Measurements from ENCODE around the gene KCNQ5.
"Not testable (repeated sequence)": the region's sequence is repeated elsewhere in the genome, so short reads cannot be mapped to it uniquely, and the experiment has no call there.

The KCNQ5 gene

DNA sequence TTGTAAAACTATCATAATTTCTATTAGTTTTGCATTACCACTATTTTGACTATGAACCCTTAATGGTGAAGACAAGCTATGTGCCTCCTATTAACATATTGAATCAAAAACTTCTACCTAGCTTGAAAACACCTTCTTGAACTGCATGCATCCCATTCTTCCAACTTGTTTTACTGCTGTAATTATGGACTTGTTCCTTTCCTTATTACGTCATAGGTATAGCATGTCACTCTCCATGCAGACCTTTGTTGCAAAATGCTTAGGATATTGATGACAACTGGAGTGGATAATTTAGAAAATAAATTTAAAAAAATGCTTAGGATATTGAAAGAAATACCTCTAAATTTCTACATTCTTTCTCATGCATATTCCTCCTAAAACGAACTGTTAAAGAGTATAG is 219.3 kb downstream of the KCNQ5 start:
- no peak for DNase-seq (ENCODE audit: low read depth, low spot score)

DNA sequence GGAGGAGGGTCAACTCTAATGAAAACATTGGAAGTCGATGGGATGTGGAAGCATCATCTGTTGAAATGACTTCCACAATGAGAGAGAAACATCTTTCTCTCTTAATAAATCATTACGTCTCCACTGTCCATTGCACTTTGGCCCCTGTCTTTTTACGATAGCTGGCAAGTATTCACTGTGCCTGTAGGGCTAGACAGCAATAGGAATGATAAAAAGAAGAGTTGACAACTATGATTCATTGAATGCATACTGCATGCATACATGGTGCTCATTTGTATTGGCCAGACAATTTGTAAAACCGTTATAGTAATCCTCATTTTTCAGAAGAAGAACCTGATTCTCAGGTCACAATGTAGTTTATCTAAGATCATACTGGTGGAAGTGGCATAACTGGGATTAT is 220.3 kb downstream of the KCNQ5 start:
- no peak for DNase-seq (ENCODE audit: low read depth, low spot score)

DNA sequence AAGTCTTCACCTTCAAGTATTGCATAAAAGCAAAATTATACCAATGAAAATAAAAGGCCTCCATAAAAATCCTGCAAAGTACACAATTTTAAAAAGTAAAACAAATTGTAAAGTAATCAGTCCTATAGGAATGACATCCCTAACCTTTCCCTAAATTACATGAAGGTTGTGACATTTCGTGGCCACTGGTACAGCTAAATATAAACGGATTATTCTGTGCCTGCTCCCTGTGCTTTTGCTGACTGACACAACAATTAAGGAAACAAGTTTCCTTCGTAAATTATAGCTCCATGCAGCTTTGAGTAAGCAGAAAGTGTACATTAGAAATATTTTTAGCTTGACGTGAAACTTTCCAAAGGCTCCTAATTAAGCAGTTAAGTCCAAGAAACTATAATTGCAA is 222.8 kb downstream of the KCNQ5 start:
- no peak for DNase-seq (ENCODE audit: low read depth, low spot score)

DNA sequence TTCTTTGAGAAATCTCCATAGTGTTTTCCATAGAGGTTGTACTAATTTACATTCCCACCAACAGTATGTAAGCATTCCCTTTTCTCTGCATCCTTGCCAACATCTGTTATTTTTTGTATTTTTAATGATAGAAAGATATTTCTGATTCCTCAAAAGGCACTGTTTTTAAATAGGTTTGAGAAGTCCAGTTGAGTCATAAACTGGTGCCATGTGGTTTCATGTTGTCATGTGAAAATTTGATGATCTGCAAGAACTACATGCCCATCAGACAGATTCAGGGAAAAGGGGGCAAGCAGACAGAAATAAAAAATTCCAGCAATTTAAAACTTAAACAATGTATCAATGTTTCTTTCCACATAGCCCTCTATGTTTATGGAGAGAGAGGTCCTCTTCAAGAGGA is 227.5 kb downstream of the KCNQ5 start:
- no peak for DNase-seq (ENCODE audit: low read depth, low spot score)

DNA sequence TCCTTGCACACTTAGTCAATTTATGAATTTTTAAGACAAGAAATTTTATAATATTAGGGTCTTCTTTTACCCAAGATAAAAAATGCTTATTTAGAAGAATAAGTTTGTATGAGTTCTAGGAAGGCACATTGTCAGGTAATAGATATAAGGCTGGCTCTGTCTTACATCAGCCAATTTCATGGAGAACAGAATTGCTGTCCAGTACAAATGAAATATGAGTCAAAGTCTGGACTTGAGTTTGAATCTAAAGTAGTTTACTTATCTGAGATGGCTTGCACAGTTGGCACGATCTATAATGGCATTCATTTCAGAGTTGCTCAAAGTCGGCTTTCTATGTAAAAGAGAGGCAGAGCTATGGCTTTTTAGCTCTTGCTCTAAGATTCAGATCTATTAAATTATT is 228.2 kb downstream of the KCNQ5 start:
- no peak for DNase-seq (ENCODE audit: low read depth, low spot score)

DNA sequence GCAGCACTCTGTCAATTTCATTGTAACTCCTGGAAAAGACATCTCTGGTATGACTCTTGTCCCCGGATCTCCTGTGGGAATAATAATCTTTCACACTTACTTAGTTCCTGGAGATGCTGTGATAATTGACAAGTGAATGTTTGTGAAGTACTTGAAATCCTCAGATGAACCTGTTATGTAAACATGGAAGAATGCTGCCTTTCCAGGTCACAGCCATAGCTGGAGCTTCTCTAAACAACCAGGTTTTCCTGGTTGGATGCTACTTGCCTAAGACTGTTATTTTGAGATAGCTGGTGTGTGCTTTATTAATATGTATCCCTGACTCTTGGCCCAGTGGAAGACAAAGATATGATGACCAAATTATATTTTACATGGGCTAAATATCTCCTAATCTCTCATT is 228.6 kb downstream of the KCNQ5 start:
- no peak for DNase-seq (ENCODE audit: low read depth, low spot score)

DNA sequence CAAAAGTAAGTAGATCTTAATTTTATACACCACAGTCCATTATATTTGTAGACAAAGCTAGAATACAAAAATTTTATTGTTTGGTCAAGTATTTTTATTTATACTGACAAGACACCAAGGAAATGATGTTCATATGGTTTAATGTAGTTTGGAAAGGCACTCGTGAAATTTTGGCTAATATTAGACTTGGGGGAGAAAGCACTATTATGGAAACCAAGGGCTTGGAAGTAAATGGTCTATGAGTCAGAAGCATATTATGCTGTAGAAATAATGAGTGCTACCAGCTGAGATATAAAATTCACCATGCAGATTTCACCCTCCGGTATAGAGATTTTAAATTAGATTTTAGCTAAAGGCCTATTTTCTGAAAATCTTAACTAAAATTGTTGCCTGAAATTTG is 233.6 kb downstream of the KCNQ5 start:
- no peak for DNase-seq (ENCODE audit: low read depth, low spot score)

DNA sequence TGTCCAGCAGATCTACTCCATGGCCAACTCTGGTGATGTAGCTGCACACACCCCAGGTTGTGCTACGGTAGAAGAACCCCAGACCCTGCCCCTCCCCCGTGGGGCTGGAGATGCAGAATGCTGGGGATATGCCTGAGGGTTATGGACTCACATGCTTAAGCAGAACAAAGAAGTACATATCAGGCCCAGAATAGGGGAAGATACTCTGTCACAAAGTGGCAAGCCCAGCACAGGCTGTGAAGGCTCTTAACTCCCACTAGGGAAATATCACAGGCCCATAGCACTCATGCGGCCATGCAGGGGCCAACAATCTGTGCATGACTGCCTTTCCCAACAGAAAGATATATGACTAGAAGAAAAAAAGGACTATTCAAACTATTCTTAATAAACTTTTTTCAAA is 234.9 kb downstream of the KCNQ5 start:
- DNase-seq (ENCODE audit: low read depth, low spot score) = no peak

DNA sequence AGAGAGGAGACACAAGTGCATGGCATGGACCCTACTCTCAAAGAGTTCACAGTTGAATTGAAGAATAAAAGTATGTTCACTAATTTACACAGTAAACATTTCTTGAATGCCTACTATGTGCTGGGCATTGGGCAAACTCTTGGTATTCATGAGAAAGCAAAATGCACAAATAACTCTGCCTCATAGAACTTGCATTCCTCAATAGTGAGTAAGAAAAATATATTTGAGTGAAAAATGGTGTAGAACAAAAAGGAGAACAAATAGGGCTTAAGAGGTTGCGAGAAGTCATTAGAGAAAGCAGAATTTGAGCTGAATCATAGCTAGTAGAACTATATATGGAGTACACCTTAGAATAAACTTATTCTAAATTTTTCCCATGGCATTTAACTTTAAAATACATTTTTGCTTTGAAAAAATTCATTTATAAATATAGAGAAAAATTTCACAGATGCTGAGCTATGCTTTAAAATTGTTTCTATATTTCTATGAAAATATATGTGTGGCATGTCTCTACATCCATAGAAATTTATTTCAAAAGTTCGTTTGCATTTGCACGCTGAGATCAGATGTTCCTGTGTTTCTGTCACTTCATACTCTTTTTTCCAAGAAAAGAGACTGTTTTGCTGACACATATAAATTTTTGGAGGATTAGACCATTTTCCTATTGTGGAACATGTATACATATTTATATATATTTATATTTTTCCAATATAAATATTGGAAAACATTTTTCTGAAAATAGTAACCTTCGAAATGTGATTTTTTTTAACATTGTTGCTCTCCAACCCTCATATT is 236.1 kb downstream of the KCNQ5 start:
- no peak for DNase-seq (ENCODE audit: low read depth, low spot score)

DNA sequence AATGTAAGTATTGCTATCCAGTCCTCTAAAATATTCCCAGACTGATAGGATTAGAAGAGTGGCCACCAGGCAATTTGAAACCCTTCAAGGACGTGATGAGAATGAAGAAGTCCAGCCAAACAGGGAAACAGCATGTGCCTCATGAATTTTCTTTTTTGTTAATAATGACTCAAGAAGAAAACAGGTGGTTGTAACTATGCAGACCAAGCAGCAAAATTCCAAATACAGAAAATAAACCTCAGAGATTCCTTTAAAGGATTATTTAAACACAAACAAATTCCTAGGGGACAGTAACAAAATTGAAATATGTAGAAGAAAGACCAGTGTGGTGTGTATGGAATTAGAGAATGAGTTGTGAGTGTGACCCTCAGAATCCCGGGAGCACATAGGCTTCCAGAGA is 239.2 kb downstream of the KCNQ5 start:
- no peak for DNase-seq (ENCODE audit: low read depth, low spot score)

DNA sequence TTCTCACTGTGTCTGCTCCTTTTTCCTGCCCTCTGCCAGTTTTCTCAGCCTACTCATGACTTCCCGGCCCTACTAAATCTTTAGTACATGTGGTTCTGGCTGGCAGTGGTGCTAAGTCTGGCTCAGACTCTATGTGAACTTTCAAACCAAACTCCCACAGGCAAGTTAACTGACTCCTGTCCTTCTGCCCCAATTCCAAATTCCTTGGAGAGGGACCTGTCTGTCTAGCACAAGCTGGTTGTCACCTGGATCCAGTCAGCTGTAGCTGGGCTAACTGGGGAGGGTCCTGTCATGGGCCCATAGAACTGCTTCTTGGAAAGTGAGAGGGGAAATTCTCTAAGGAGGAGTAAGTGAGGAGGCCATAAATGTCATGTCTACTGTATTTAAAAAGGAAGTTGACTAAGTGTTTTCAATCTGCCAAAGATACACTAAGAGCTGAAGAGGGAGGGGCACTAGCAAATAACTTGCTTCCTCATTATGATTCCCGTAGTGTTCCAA is 240.1 kb downstream of the KCNQ5 start:
- no peak for DNase-seq (ENCODE audit: low read depth, low spot score)

DNA sequence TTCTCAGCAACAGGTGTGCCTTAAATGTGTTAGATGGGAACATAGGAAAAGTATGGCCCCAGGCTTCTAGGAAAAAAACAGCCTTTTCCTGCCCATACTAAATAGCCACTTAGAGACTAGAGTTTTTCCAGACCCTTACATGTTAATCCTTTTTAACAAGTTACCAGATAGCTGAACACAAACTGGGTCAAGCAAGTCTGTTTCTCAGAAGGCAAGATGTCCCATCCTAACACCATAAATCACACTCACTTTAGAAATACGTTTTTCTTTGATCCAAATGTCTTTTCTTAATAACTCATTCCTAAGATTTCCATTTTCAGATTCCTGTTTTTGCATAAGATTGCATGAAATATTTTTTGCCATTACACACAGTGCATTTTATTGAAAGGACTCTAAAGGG is 241.3 kb downstream of the KCNQ5 start:
- DNase-seq (ENCODE audit: low read depth, low spot score) = peak; percentile 3

DNA sequence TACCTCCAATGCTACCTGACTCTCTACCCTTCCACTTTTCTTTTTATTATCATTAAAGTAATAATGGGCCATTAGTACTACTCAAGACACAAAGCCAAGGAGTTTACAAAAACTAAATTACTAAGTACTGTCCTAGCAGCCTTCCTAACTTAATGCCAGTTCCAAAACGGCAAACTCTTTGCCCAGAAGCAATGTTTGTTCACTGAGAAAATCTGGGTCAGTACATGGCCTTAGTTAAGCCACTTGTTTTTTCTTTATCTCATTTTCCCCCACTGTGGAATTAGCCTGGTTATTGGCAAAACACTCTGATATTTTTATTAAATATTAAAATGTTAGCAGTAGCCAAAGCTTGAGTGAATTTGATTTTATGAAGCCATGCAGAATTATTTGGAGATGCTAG is 242.4 kb downstream of the KCNQ5 start:
- no peak for DNase-seq (ENCODE audit: low read depth, low spot score)

DNA sequence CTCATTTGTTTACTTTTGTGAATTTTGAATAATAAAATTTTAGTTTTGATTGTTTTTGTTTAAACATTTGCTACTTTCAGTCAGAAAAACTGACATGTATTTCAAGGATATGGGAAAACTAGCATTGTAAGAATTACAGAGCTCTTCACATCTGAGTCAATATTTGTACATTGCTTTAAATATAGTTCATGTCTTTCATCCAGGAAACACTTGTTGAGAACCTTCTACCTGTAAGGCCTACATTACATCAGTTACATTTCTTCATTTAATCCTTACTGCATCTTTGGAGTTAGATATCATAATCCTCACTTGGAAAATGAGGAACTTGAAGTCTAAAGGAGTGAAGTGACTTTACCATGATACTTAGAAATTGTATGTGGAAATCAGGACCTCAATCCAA is 242.9 kb downstream of the KCNQ5 start:
- no peak for DNase-seq (ENCODE audit: low read depth, low spot score)

DNA sequence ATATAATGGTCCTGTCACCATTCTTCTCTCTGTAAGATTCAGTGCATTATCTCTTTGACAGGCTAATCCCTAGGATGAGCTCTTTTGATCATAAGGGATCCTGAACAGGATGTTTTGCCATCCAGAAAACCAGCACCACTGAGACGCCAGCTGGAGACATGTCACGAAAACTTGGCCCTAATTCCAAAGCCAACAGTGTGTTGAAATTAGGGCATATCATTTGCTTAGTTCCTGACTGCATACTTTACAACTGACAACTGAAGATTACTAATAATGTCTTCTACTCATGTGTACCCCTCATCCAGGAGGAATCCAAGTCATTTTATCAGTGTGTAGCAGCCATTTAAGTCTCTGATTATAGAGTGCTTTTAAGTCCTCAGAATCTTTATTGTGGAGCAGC is 243.6 kb downstream of the KCNQ5 start:
- peak; percentile 17 for DNase-seq (ENCODE audit: low read depth, low spot score)

DNA sequence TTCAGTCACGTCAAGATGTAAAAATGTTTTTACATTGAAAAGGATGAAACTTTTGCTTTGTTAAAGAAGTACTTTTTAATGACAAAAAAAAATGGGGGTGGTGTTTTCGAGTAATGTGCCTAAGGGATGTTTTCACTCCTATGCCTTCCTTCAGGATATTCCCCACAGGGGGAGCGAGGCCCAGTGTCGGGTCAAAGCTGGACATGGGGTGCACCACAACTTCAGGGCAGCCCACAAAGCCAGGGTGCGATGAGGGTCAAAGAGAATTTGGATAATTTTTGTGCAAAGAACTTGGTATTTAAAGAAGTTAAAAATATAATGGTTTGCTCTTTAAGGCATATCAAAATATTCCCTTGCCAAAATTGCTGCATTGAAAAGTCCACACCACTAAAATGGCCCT is 247.8 kb downstream of the KCNQ5 start:
- DNase-seq (ENCODE audit: low read depth, low spot score) = no peak

DNA sequence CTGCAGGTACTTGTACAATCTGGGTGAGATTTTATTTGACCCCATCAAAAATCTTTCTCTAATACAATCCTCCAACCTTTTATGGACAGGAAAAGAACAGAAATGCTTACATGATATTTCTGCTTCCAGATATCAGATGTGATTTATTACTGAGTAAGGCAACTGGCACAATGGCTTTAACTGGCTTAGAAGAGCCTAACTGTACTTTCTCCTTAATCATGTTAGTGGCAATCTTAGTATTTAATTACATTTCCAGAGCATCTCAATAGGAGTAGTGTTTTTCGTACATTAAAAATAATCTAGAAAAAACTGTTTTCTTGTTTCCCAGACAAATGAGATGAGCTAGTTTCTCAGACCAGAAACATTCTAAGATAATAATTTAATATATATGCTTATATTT is 251.6 kb downstream of the KCNQ5 start:
- DNase-seq (ENCODE audit: low read depth, low spot score) = no peak

DNA sequence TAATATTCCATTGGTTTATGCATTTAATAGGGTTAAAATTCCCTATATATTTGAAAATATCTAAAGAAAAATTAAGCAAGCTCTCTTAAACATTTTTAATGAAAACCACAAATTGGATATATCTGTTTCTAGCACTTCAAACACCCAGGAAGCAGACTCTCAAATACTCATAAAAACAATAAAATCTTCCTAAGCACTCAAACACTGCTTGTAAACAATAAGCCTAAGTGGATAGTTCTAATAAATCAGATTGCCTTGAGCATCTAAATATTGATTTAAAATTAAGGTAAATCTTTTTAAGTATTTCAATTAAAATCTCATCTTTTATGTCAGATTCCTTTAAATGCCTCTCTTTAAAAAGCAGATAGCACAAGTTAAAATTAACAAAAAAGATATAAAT is 254.4 kb downstream of the KCNQ5 start:
- no peak for DNase-seq (ENCODE audit: low read depth, low spot score)

DNA sequence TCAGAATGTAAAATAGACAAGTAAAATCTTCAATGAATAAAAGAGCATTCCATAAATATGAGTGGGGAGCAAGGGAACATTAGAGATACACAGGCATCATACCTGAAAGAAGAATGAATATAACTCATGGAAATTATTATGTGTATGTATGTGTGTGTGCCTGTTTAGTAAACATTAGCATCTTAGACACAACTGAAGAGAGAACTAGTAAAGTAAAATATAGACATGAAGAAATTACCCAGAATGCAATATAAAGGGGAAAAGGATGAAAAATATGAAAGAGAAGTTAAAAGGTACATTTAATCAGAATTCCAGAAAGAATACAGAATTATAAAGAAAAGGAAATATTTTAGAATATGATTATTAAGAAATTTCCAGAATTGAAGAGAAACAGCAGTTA is 264.3 kb downstream of the KCNQ5 start:
- DNase-seq (ENCODE audit: low read depth, low spot score) = no peak

DNA sequence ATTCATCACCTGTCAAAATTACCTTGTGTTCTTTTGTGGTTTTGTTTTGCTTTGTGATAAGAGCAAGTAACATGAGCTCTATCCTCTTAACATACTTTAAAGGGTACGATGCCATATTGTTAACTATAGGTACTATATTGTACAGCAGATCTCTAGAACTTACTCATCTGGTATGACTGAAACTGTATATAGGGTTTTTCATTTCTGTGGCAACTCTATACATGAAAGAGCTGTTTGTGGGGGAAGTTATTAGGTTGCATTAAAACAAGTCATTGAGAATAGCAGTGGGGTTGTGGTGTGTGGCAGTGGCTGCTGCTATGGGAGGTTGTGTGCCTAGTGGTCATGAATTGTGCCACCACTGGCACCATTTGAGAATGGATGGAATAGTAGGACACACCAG is 268.4 kb downstream of the KCNQ5 start:
- no peak for DNase-seq (ENCODE audit: low read depth, low spot score)

DNA sequence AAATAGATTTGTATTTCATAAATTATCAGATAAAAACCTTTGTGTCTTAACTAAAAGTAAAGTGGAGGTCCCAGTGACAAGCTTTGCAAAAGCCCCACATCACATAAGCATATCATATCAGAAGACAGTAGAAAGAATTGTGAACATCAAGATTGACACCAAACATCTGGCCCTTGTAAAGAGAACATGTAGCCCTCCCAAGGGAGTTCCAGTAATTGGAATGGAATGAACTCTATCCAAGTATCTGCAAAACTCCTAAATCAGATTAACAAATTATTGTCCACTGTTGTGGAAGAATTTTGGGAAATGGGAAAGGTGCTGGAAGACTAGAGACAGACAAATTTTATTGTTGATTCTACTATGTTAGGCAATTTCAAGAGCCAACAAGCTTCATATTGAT is 268.8 kb downstream of the KCNQ5 start:
- DNase-seq (ENCODE audit: low read depth, low spot score) = no peak

DNA sequence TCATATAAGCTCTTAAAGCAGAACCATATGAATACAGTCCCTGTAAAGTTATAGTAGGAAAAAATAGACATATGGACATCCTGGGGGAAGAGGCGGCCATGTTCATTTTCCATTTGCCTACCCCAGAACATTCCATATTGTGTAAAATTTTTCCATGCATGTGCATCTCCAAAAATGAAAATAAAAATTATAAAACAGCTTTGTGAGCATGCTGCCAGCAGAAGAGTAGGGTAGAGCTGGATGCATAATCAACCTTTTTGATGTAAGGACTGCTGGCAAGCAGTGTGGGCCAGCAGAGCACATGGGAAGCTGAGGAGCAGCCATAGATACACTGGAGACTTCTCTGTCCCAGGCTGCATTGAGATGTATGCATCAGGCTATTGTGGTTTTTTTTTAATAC is 271.0 kb downstream of the KCNQ5 start:
- no peak for DNase-seq (ENCODE audit: low read depth, low spot score)

DNA sequence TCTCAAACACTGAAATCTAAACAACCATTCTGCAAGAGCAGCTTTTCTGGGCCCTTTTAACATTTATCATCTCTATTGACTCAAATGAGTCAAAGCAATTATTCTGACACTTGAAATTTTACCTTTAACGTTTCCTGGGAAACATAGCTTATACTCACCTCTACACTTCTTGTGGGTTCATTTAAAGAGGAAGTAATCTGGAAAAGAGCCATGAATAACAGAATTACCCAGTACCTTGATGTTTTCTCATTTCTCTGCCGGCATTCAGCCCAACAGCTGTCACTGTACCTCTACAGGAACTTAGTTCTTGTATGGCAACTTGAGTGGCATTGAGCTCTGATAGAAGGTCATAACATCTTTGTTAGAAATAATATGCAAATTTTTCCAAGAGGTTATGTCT is 272.2 kb downstream of the KCNQ5 start:
- DNase-seq (ENCODE audit: low read depth, low spot score) = no peak

DNA sequence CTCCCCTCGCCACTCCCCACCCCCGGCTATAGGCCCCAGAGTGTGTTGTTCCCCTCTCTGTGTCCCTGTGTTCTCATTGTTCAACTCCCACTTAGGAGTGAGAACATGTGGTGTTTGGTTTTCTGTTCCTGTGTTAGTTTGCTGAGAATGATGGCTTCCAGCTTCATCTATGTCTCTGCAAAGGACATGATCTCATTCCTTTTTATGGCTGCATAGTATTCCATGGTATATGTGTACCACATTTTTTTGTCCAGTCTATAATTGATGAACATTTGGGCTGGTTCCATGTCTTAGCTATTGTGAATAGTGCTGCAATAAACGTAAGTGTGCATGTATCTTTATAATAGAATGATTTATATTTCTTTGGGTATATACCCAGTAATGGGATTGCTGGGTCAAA is 276.4 kb downstream of the KCNQ5 start:
- not testable (repeated sequence) for DNase-seq (ENCODE audit: low read depth, low spot score)

Data from ELF-1 (cell line).